ENCODE measurements around the gene TRMT1.

Gene TRMT1

DNA sequence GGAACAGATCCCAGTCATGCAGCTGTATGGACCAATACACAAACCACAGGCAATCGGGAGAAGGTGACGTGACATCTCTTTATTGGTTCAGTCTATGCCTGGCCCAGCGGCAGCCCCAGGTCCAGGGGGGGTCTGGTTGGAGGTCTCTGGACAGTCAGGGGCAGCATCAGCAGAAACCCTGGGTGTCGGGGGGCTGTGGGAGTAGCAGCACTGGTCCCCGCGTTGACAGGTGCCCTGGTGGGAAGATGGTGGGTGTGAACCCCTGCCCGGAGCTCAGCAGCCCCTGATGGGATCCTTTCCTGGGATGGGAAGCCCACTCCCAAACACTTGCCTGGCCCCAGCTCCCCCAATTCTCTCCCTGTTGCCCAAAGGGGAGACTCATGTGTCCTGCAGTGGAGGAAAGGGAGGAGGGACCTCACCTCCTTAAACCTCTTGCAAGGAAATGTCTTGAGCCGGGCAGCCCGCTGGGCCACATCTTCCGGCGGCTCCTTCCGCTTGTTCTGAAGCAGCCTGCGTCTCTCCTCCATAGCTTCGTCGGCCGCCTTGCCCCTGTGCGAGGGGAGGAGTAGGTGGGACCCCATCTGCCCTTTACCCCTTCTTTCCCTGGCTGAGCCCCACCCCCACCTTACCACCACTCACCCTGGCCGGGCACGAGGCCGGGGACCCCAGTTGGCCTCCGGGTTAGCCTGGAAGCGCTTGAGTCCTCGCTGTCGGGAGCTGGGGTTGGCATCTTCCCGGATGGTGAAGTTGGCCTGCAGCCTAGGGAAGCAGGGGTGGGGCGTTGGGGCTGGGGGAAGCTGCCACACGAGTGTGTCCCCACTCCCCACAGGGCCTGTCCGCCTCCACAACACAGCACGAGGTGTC, 11.5 kb downstream of the TRMT1 start:
- H3K27ac ChIP-seq (ENCODE audit: low read depth, low read length, poor library complexity, severe bottlenecking): peak overlapping the region; percentile 98
- 0 out of 2 replicates have a peak, but pooled peaks cover 3% of the 10 kb centered on the region for H3F3A ChIP-seq (ENCODE audit: insufficient read depth, low read length)
- peak overlapping the region; percentile 91 for H3K9ac ChIP-seq (ENCODE audit: low read length)
- H3K79me2 ChIP-seq (ENCODE audit: insufficient read depth, low read length): no peaks in the 10 kb centered on the region
- H2AFZ ChIP-seq (ENCODE audit: low read length): no peak overlapping the region
- H4K20me1 ChIP-seq (ENCODE audit: insufficient read depth, low read length): no peaks in the 10 kb centered on the region
- H3K4me2 ChIP-seq (ENCODE audit: low read length): peak overlapping the region; percentile 92
- no peaks in the 10 kb centered on the region for H3K9me3 ChIP-seq (ENCODE audit: low read length)
- H3K36me3 ChIP-seq (ENCODE audit: insufficient read depth, low read length): peaks cover 18% of the 10 kb centered on the region
- no peaks in the 10 kb centered on the region for H3K27me3 ChIP-seq (ENCODE audit: insufficient read depth, low read length)
- TF ChIP-seq, protein P1, sequence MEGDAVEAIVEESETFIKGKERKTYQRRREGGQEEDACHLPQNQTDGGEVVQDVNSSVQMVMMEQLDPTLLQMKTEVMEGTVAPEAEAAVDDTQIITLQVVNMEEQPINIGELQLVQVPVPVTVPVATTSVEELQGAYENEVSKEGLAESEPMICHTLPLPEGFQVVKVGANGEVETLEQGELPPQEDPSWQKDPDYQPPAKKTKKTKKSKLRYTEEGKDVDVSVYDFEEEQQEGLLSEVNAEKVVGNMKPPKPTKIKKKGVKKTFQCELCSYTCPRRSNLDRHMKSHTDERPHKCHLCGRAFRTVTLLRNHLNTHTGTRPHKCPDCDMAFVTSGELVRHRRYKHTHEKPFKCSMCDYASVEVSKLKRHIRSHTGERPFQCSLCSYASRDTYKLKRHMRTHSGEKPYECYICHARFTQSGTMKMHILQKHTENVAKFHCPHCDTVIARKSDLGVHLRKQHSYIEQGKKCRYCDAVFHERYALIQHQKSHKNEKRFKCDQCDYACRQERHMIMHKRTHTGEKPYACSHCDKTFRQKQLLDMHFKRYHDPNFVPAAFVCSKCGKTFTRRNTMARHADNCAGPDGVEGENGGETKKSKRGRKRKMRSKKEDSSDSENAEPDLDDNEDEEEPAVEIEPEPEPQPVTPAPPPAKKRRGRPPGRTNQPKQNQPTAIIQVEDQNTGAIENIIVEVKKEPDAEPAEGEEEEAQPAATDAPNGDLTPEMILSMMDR (IDR thresholded peaks at IDR 0.05; ENCODE audit: low read length): no peak
- no peak for TF ChIP-seq EZH2 (IDR thresholded peaks at IDR 0.05; ENCODE audit: borderline replicate concordance, low read length)
- H3K4me1 ChIP-seq (ENCODE audit: insufficient read depth, low read length, severe bottlenecking): peaks cover 61% of the 10 kb centered on the region
- no peaks in the 10 kb centered on the region for H3K9me2 ChIP-seq (ENCODE audit: low read depth, low read length)
- peak overlapping the region; percentile 80 for H3K4me3 ChIP-seq (ENCODE audit: low read depth, low read length, poor library complexity, severe bottlenecking)

DNA sequence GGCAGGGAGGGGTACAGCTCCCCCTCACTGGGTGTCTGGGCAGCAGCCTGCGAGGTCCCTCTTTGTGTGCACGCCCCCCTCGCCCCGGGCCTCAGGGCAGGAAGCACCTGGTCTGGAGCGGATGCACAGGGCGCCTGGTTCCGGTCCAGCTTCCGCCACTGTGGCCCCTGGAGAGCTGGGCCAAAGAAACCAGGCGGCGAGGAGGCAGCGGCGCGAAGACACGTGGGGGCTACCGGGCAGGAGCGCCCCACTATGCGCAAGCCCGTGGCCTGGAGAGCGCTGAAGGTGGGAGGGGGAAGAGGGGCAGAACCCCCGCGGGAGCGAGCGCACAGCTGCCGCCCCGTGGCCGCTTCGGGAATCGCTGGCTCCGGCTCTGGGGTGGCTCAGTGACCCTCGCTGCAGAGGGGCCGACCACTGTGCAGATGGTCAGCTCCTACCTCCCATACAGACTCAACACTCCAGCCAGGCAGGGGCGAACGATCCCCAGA, 12.1 kb downstream of the TRMT1 start:
- H3K4me2 ChIP-seq (ENCODE audit: low read length): peak overlapping the region; percentile 92
- H4K20me1 ChIP-seq (ENCODE audit: insufficient read depth, low read length): no peaks in the 10 kb centered on the region
- no peaks in the 10 kb centered on the region for H3K27me3 ChIP-seq (ENCODE audit: insufficient read depth, low read length)
- TF ChIP-seq, protein P1 (IDR thresholded peaks at IDR 0.05; ENCODE audit: low read length): peak; percentile 88
- no peak for TF ChIP-seq EZH2 (IDR thresholded peaks at IDR 0.05; ENCODE audit: borderline replicate concordance, low read length)
- H3K4me3 ChIP-seq (ENCODE audit: low read depth, low read length, poor library complexity, severe bottlenecking): peak overlapping the region; percentile 80
- H3K9me3 ChIP-seq (ENCODE audit: low read length): no peaks in the 10 kb centered on the region
- H3K79me2 ChIP-seq (ENCODE audit: insufficient read depth, low read length): no peaks in the 10 kb centered on the region
- peak overlapping the region; percentile 91 for H3K9ac ChIP-seq (ENCODE audit: low read length)
- H2AFZ ChIP-seq (ENCODE audit: low read length): no peak overlapping the region
- H3K9me2 ChIP-seq (ENCODE audit: low read depth, low read length): no peaks in the 10 kb centered on the region
- peaks cover 67% of the 10 kb centered on the region for H3K4me1 ChIP-seq (ENCODE audit: insufficient read depth, low read length, severe bottlenecking)
- H3K36me3 ChIP-seq (ENCODE audit: insufficient read depth, low read length): peaks cover 15% of the 10 kb centered on the region
- peak overlapping the region; percentile 98 for H3K27ac ChIP-seq (ENCODE audit: low read depth, low read length, poor library complexity, severe bottlenecking)
- H3F3A ChIP-seq (ENCODE audit: insufficient read depth, low read length): 0 out of 2 replicates have a peak, but pooled peaks cover 3% of the 10 kb centered on the region

DNA sequence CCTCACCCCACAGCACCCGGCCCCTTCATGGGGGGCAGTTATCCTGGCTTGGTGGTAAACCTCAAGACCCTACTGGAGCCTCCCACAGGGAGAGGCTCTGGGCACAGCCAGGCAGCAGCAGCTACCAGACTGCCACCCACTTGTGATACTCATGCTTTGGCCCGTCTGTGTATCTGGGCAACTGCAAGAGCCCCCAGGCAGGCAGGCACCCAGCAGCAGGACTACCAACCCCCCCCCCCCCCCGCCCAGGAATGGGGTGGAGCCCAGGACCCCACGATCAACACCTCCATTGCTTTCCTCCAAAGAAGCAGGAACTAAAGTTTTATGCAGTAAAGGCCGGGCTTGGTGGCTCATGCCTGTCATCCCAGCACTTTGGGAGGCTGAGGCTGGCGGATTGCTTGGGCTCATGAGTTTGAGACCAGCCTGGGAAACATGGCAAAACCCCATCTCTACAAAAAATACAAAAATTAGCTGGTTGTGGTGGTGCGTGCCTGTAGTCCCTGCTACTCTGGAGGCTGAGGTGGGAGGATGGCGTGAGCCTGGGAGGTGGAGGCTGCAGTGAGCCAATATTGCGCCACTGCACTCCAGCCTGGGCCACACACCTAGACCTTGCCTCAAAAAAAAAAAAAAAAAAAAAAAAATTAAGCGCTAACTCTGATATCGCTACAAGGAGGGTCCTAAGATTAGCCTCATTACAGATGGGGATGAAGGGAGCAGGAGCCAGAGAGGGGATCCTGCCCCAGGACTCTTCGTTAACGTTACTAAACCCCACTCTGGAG, 12.8 kb downstream of the TRMT1 start:
- peak overlapping the region; percentile 98 for H3K27ac ChIP-seq (ENCODE audit: low read depth, low read length, poor library complexity, severe bottlenecking)

More for the DNA sequence above, 12.8 kb downstream of the TRMT1 start:
- Histone ChIP-seq H3K27me3 (ENCODE audit: insufficient read depth, low read length) (no peaks in the 10 kb centered on the region; the same call in 1 of the 2 replicates), H4K20me1 (ENCODE audit: insufficient read depth, low read length) (no peaks in the 10 kb centered on the region), H3K9me3 (ENCODE audit: low read length) (no peaks in the 10 kb centered on the region), H3K79me2 (ENCODE audit: insufficient read depth, low read length) (no peaks in the 10 kb centered on the region), H3F3A (ENCODE audit: insufficient read depth, low read length) (0 out of 2 replicates have a peak, but pooled peaks cover 3% of the 10 kb centered on the region), H3K4me1 (ENCODE audit: insufficient read depth, low read length, severe bottlenecking) (peaks cover 74% of the 10 kb centered on the region), H2AFZ (ENCODE audit: low read length) (no peak overlapping the region), H3K4me2 (ENCODE audit: low read length) (peak overlapping the region; percentile 92), H3K9me2 (ENCODE audit: low read depth, low read length) (no peaks in the 10 kb centered on the region), H3K4me3 (ENCODE audit: low read depth, low read length, poor library complexity, severe bottlenecking) (peak overlapping the region; percentile 80), H3K9ac (ENCODE audit: low read length) (peak overlapping the region; percentile 91), H3K36me3 (ENCODE audit: insufficient read depth, low read length) (peaks cover 15% of the 10 kb centered on the region; the same call in 1 of the 2 replicates)
- TF ChIP-seq, protein P1 (IDR thresholded peaks at IDR 0.05; ENCODE audit: low read length): no peak
- TF ChIP-seq EZH2 (IDR thresholded peaks at IDR 0.05; ENCODE audit: borderline replicate concordance, low read length): no peak
